Measurements from ENCODE around the gene POU2F2. TPM values are rescaled to one million over a fixed set of nuclear protein-coding genes. Genes with fewer than 3 reads are reported as not detected.
A peak's percentile ranks its signal among the peaks of the same experiment; 100 is the strongest.

POU2F2 gene
- total and polyA plus RNA-seq, 8 donors, result 0.87 to 10.0 (median 1.6) TPM

DNA sequence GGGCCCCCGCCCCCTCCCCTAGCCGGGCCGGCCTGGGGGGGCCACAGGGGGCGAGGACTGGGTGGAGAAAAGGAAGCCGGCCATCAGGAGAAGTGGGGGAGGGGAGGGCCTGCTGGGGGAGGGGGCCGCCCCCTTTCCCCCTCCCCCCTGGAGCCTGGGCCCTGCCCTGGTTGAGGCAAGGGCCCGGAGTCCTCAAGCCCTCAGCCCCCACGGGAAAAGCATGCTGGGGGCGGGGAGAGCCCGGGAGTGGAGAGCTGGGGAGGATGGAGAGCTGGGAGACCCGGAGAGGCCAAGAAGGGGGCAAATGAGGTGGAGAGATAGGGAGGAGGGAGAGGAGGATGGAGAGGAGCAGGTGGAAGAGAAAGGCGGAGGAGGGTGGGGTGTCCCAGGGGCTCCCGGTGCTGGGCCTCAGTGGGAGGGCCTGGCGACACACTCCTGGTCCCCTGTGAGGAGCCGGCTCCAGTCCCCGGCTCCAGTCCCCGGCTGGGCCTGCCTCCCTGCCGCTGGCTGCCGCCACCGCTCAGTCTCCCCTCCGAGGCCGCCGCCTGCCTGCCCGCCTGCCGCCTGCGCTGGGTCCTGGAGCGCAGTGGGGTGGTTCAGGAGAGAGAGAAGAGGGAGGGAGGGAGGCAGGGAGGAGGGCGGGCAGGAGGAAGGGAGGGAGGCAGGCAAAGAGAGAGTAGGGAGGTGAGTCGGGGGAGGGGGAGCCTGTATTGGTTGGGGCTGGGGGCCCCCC lies 62.5 kb downstream of the POU2F2 start, which contains the start of gene GRIK5:
Gene GRIK5, minus strand, starts transcription at position 588 of the 733 bp plus-strand sequence. CDS start 4,436 bp downstream, outside the sequence.
- intact Hi-C loops (cut with DNase I), result no loop called here
- TF ChIP-seq, protein P1, sequence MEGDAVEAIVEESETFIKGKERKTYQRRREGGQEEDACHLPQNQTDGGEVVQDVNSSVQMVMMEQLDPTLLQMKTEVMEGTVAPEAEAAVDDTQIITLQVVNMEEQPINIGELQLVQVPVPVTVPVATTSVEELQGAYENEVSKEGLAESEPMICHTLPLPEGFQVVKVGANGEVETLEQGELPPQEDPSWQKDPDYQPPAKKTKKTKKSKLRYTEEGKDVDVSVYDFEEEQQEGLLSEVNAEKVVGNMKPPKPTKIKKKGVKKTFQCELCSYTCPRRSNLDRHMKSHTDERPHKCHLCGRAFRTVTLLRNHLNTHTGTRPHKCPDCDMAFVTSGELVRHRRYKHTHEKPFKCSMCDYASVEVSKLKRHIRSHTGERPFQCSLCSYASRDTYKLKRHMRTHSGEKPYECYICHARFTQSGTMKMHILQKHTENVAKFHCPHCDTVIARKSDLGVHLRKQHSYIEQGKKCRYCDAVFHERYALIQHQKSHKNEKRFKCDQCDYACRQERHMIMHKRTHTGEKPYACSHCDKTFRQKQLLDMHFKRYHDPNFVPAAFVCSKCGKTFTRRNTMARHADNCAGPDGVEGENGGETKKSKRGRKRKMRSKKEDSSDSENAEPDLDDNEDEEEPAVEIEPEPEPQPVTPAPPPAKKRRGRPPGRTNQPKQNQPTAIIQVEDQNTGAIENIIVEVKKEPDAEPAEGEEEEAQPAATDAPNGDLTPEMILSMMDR (IDR thresholded peaks at IDR 0.05), result no peak
- H3K4me1 ChIP-seq, result peaks cover 0 to 2% of the 10 kb centered on the region in 2 donors
- ATAC-seq (no peak), DNase-seq (peak in 1 of 4 donors; percentile 38)
- H3K9me3 ChIP-seq, result no peaks in the 10 kb centered on the region
- no peak within 1 kb of the TSS for H3K4me3 ChIP-seq
- no peaks in the 10 kb centered on the region for H3K36me3 ChIP-seq
- H3K27me3 ChIP-seq, result peaks cover 21 to 56% of the 10 kb centered on the region in 2 donors
- no peak within 1 kb of the TSS for H3K27ac ChIP-seq

DNA sequence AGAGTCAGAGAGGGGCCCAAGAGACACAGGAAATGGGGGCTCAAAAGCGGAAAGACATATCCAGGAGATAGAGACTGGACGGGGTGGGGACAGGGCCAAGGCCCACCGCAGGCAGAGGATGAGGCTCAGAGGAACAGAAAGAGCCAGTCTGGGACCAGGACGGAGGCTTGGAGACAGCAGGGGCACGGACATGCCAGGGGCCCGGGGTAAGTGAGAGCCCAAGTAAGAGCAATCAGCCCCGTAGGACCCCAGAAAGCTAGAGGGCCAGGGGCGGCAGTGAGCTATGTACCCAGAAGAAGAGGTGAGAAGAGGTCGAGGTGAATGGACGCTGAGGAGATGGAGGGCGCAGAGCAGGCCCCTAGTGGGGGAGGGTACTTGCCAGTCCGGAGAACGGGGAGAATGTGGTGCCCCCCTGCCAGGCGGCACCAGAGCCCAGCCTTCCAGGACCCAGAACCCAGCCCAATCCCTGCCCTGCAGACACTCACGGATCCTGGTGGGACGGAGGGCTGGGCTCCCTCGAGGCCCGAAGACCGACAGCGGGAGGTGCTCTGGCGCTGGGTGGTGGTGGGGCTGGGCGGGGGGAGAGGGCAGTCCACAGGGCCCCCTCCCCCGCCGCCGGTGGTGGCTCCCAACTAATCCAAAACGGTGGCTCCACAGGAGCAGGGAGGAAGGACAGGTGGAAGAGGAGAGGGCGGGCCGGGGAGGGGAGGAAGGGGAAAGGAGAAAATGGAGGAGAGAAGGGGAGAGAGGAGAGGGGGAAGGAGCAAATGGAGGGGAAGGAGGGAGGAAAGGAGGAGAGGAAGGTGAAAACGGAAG lies 63.3 kb downstream of the POU2F2 start:
- Histone ChIP-seq H3K4me3 (no peak overlapping the region), H3K4me1 (no peaks in the 10 kb centered on the region), H3K27me3 (peaks cover 21 to 57% of the 10 kb centered on the region in 2 donors), H3K36me3 (no peaks in the 10 kb centered on the region), H3K27ac (no peak overlapping the region), H3K9me3 (no peaks in the 10 kb centered on the region)
- TF ChIP-seq, protein P1 (IDR thresholded peaks at IDR 0.05), result no peak
- intact Hi-C loops (cut with DNase I), result no loop called here
- ATAC-seq, result no peak
- DNase-seq, result no peak

DNA sequence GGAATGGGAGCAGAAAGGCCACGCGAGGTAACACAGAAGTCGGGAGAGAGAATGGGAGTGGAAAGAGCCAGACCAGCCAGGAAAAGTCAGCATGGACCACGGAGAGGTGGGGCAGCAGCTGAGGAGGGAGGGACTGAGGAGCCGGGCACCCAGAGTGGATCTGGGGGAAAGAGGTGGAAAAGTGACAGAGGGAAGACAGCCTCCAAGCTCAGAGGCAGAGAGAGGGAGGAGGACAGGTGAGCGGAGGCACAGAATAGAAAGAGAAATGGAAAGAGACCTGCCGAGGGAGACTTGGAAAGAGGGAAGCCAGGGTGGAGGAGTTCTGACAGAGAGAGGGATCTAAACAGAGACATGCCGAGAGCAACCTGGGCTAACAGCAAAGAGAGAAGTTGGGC lies 63.9 kb downstream of the POU2F2 start:
- no peak for ATAC-seq
- Histone ChIP-seq H3K36me3 (no peaks in the 10 kb centered on the region), H3K4me1 (no peaks in the 10 kb centered on the region), H3K4me3 (no peak overlapping the region), H3K9me3 (no peaks in the 10 kb centered on the region), H3K27ac (no peak overlapping the region), H3K27me3 (peaks cover 21 to 57% of the 10 kb centered on the region in 2 donors)
- intact Hi-C loops (cut with DNase I), result no loop called here
- no peak for DNase-seq
- TF ChIP-seq, protein P1 (IDR thresholded peaks at IDR 0.05), result no peak

DNA sequence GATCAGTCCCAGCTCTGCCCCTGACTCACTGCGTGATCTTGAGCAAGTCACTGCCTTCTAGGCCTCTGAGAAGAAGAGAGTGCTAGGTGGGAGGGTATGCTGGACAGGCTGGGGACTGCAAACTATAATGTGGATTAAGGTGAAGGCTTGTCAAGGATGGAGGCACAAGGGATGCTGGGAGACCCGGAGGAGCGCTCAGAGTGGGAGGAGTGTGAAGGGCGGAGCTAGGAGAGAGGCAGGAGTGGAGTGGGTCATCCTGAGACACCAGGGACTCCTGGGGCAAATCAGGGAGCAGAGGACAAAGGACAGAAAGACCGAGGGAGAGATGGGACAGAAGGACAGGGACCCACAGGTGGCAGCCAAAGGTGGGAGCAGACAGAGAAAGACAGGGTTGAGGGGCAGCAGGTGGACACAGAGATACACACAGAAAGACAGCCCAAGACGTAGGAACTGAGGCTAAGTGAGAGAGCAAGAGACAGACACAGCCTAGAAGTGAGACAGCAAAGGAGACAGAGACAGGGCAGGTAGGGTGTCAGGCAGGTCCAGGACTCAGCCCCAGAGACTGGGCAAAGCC lies 64.8 kb downstream of the POU2F2 start:
- H3K4me1 ChIP-seq, result no peaks in the 10 kb centered on the region
- TF ChIP-seq, protein P1 (IDR thresholded peaks at IDR 0.05), result no peak
- no peak for ATAC-seq
- intact Hi-C loops (cut with DNase I), result no loop called here
- H3K27me3 ChIP-seq, result peaks cover 21 to 57% of the 10 kb centered on the region in 2 donors
- DNase-seq, result no peak
- no peak overlapping the region for H3K27ac ChIP-seq
- no peak overlapping the region for H3K4me3 ChIP-seq
- H3K36me3 ChIP-seq, result no peaks in the 10 kb centered on the region
- H3K9me3 ChIP-seq, result no peaks in the 10 kb centered on the region

Data from left lung (tissue), 10 donors.